ENCODE measurements around the gene PITPNM2.

Gene PITPNM2

DNA sequence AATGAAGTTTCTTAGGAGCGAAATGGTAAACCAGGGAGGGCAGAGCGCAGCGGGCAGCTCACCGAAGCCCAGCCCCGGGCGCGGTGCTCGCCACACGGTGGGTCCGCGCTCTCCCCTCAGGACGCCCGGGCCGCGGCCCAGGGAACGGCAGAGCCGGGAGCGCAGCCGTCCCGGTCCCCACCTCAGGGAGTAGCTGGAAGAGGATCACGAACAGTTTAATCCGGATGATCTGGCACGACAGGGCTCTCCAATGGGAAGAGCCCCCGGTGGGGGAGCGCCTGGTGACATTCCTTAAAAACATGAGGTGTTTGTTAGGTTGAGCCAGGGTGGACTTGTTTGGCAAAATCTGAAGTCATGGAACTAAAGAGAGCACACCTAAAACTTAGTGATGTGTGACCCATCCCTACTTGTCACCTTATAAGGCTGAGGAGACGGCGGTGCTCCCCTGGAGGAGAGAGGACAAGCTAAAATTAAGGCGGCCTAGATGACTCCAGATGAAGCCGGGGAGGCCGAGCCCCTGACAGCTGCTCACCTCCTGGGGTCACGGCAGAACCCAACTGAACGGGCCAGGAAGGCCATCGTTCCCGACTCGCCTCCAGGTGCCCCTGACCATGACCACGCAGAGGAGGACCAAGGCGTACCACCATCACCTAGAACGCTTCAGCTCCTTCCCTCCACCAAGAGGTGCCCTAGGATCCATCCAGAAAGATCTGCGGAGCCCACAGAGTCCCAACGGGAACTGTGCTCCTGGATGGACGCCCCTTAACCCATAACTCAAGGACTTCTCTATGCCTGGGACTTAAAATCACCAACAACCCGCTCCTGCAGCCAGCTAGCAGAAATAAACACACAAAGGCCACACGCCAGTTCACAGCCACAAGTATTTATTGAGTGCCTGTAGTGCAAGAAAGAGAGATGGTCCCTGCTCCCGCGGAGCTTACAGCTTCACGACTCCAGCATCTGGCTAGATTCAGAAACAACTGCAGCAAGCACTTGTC is 866 bp upstream of the PITPNM2 start:
- H3K27me3 Mint-ChIP-seq (ENCODE audit: low read depth), result peaks cover 17% of the 10 kb centered on the region
- peak overlapping the region; percentile 76 for H3K27ac Mint-ChIP-seq
- peak overlapping the region; percentile 85 for H3K4me3 Mint-ChIP-seq
- peaks cover 20% of the 10 kb centered on the region for H3K36me3 Mint-ChIP-seq (ENCODE audit: low read depth)
- peaks cover 22% of the 10 kb centered on the region for H3K4me1 Mint-ChIP-seq (ENCODE audit: low read depth)
- no peaks in the 10 kb centered on the region for H3K9me3 Mint-ChIP-seq

- H3K27ac Mint-ChIP-seq, result peak overlapping the region; percentile 50
Observed at GRCh38 chr12:123150275-123150743, 581 bp downstream of the PITPNM2 start.

GRCh38 chr12:123149501-123150274 is 1.2 kb downstream of the PITPNM2 start:
- Mint-ChIP-seq H3K4me3 (peak overlapping the region; percentile 84), H3K27ac (peak overlapping the region; percentile 50), H3K4me1 (ENCODE audit: low read depth) (peaks cover 22% of the 10 kb centered on the region), H3K27me3 (ENCODE audit: low read depth) (peaks cover 17% of the 10 kb centered on the region), H3K36me3 (ENCODE audit: low read depth) (peaks cover 21% of the 10 kb centered on the region), H3K9me3 (no peaks in the 10 kb centered on the region)

More at GRCh38 chr12:123150275-123150743, 581 bp downstream of the PITPNM2 start:
- peak overlapping the region; percentile 84 for H3K4me3 Mint-ChIP-seq
- peaks cover 21% of the 10 kb centered on the region for H3K36me3 Mint-ChIP-seq (ENCODE audit: low read depth)
- no peaks in the 10 kb centered on the region for H3K9me3 Mint-ChIP-seq
- peaks cover 22% of the 10 kb centered on the region for H3K4me1 Mint-ChIP-seq (ENCODE audit: low read depth)
- H3K27me3 Mint-ChIP-seq (ENCODE audit: low read depth), result peaks cover 17% of the 10 kb centered on the region

GRCh38 chr12:123149088-123149487 is 1.8 kb downstream of the PITPNM2 start:
- Mint-ChIP-seq H3K27me3 (ENCODE audit: low read depth) (peaks cover 17% of the 10 kb centered on the region), H3K4me1 (ENCODE audit: low read depth) (peaks cover 22% of the 10 kb centered on the region), H3K36me3 (ENCODE audit: low read depth) (peaks cover 21% of the 10 kb centered on the region), H3K9me3 (no peaks in the 10 kb centered on the region), H3K27ac (peak overlapping the region; percentile 50), H3K4me3 (peak overlapping the region; percentile 84)

DNA sequence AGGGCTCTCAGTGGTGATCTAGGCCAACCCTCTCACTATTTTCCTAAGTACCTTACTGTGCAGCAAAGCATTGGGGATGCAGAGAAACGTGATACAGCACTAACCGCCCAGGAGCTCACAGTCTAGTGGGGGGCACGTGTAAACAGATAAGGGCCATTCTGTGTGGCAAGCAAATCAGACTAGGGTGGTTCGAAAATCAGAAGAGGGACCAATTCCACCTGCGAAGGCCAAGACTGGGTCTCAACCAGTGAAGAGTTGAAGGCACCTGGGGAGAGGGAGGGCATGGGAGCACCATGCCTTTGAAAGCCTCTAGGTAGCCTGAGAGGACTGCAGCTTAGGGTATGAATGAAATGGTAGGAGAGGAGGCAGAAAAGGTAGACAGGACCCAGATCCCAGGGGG is 2.2 kb downstream of the PITPNM2 start:
- Mint-ChIP-seq H3K36me3 (ENCODE audit: low read depth) (peaks cover 21% of the 10 kb centered on the region), H3K4me3 (peak overlapping the region; percentile 84), H3K4me1 (ENCODE audit: low read depth) (peaks cover 21% of the 10 kb centered on the region), H3K9me3 (no peaks in the 10 kb centered on the region), H3K27ac (no peak overlapping the region), H3K27me3 (ENCODE audit: low read depth) (peaks cover 17% of the 10 kb centered on the region)

DNA sequence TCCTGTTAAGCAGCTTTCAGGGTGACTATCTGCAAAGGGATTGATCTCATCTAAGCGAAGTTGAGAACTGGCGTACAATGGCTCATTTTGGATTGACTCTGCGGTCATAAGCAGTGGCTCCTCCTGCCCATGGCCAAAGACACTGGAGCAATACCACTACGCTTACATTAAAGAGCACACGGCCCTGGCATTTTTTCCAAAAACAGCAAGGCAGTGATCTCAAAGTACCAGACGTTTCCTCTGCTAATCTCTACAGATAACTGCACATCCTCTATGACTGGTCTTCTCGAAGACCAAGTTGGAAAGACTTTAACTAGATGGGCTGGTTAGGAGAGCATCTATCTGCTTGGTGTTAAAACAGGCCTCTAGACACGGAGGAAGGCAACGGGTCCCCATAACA is 2.7 kb downstream of the PITPNM2 start:
- peak overlapping the region; percentile 84 for H3K4me3 Mint-ChIP-seq
- no peak overlapping the region for H3K27ac Mint-ChIP-seq
- H3K4me1 Mint-ChIP-seq (ENCODE audit: low read depth), result peaks cover 19% of the 10 kb centered on the region
- H3K27me3 Mint-ChIP-seq (ENCODE audit: low read depth), result peaks cover 17% of the 10 kb centered on the region
- no peaks in the 10 kb centered on the region for H3K9me3 Mint-ChIP-seq
- peaks cover 21% of the 10 kb centered on the region for H3K36me3 Mint-ChIP-seq (ENCODE audit: low read depth)

GRCh38 chr12:123145211-123145610 is 5.7 kb downstream of the PITPNM2 start:
- H3K27ac Mint-ChIP-seq, result no peak overlapping the region
- H3K4me1 Mint-ChIP-seq (ENCODE audit: low read depth), result peaks cover 14% of the 10 kb centered on the region
- H3K4me3 Mint-ChIP-seq, result no peak overlapping the region

GRCh38 chr12:123143736-123144461 is 7.0 kb downstream of the PITPNM2 start:
- Mint-ChIP-seq H3K27me3 (ENCODE audit: low read depth) (peaks cover 7% of the 10 kb centered on the region), H3K36me3 (ENCODE audit: low read depth) (peaks cover 6% of the 10 kb centered on the region), H3K9me3 (no peaks in the 10 kb centered on the region), H3K4me1 (ENCODE audit: low read depth) (peaks cover 10% of the 10 kb centered on the region), H3K4me3 (no peak overlapping the region), H3K27ac (no peak overlapping the region)

More at GRCh38 chr12:123145211-123145610, 5.7 kb downstream of the PITPNM2 start:
- H3K9me3 Mint-ChIP-seq, result no peaks in the 10 kb centered on the region
- peaks cover 17% of the 10 kb centered on the region for H3K27me3 Mint-ChIP-seq (ENCODE audit: low read depth)
- H3K36me3 Mint-ChIP-seq (ENCODE audit: low read depth), result peaks cover 16% of the 10 kb centered on the region

DNA sequence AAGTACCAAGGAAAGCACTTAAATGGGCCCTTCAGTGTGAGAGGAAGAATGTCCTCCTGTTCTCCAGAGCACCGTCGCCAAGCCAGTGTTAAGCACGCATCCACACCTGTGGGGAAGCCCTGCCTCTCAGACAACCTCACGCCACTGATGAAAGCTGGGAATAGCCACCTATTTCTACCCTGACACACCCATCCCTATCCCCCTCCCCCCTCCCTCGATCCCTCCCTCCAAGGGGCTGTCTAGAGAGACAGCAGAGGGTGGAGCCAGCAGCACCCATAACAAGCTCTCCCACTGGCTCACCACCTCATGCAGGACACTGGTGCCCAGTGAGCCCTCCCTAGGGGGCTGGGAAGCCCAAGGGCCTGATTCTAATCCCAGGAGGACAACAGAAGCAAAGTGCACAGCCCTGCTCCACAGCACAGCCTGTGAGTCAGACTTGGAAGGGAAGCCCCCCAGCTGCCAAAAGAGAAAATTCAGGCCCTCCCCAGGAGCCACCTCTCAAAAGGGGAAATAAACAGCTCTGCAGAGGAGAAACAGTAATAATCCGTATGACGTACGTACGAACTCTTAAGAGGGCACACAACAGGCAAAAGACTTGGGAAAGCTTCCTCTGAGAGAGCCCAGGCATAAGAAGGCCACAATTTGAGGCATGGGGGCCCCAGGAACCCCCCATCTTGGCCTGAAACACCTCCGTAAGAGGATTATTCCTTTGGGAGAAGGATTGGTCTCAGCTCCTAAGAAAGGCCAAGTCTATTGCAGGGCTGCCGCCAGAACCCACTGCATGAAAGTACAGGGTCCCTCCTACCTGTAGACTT is 7.8 kb downstream of the PITPNM2 start:
- Mint-ChIP-seq H3K27me3 (ENCODE audit: low read depth) (peaks cover under 1% of the 10 kb centered on the region), H3K4me3 (no peak overlapping the region), H3K9me3 (no peaks in the 10 kb centered on the region), H3K36me3 (ENCODE audit: low read depth) (peaks cover 6% of the 10 kb centered on the region), H3K27ac (no peak overlapping the region), H3K4me1 (ENCODE audit: low read depth) (peaks cover 8% of the 10 kb centered on the region)

DNA sequence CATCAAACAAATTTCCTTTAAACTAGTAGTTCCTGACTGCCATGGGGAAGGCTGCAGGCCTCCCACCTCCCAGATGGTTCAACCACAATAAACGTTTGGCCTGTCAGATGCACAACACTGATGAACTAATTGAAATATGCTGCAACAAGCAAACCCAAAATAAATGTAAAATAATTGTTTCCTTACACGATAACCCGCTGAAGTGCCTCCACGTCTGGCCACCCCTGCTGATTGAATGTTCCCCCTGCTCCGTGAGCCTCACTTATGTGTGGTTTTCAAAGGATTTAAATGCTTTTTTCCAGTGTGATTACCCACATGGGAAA is 8.4 kb downstream of the PITPNM2 start:
- Mint-ChIP-seq H3K27me3 (ENCODE audit: low read depth) (no peaks in the 10 kb centered on the region), H3K27ac (no peak overlapping the region), H3K4me1 (ENCODE audit: low read depth) (peaks cover 8% of the 10 kb centered on the region), H3K36me3 (ENCODE audit: low read depth) (peaks cover 6% of the 10 kb centered on the region), H3K4me3 (no peak overlapping the region), H3K9me3 (no peaks in the 10 kb centered on the region)

DNA sequence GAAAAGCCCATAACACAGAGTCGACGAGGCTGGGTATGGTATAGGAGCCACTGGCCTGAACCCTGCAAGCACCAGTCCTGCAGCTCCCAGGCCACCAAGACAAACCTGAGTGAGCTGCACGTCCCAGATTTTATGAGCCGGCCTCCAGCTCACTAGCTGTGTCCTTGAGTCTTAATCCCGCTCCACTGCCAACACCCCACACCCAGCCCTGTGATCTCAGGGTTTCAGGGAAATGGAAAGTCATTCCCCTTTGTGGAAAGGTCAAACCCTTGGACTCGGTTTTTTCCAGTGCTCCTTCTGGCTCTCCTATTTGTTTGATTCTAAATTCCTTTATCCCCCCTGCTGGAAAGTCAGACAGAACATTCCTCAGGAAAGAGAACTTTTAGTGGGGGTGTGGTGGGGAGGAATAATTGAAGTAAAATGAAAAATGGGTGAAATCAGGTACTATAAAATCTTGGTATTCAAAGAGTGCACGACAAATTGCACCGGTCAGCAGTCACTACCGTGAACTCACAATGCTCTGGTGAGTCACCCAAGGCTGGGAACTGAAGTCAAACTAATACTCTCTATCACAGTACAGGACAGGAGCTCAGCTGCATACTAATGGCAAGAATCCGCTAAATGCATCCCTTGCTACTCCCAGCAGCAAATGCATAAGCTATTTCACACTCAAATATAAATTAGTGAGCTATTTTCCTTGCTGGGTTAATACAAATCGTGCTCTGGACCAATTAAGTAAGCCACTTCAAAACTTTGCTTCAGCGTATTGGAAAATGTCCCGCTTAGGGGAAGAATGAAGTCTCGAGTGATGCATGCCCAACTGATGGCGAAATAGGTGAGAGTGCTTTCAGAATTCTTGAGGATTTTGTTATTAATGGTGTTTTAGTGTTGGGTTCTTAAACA is 9.0 kb downstream of the PITPNM2 start:
- Mint-ChIP-seq H3K4me3 (no peak overlapping the region), H3K4me1 (ENCODE audit: low read depth) (peaks cover 8% of the 10 kb centered on the region)

GRCh38 chr12:123140676-123141614 is 9.9 kb downstream of the PITPNM2 start:
- Mint-ChIP-seq H3K27me3 (ENCODE audit: low read depth) (no peaks in the 10 kb centered on the region), H3K36me3 (ENCODE audit: low read depth) (peaks cover 3% of the 10 kb centered on the region), H3K4me3 (no peak overlapping the region), H3K4me1 (ENCODE audit: low read depth) (peaks cover 8% of the 10 kb centered on the region), H3K27ac (peak overlapping the region; percentile 36), H3K9me3 (no peaks in the 10 kb centered on the region)

More for the DNA sequence above, 9.0 kb downstream of the PITPNM2 start:
- no peaks in the 10 kb centered on the region for H3K9me3 Mint-ChIP-seq
- no peaks in the 10 kb centered on the region for H3K27me3 Mint-ChIP-seq (ENCODE audit: low read depth)
- H3K36me3 Mint-ChIP-seq (ENCODE audit: low read depth), result peaks cover 4% of the 10 kb centered on the region
- H3K27ac Mint-ChIP-seq, result no peak overlapping the region

Data from T-helper 1 cell treated with Interleukin-12 subunit alpha and Interleukin-12 subunit beta and Interleukin-4 antibody, amounts not matched to agents 30 μg/mL and 1 μg/mL, for 36 hours (primary cell).